Neural cell (in vitro differentiated cells): ENCODE results near the gene LDB2.

Source experiments
- CTCF ChIP-seq: fragments of 450-650 bp; IDR thresholded peaks from 2 replicates; pipeline ENCODE4 v1.5.1; 2014; ENCODE audit warnings: antibody characterized with exemption, mild to moderate bottlenecking, moderate library complexity; ENCODE audit not compliant: poor library complexity, severe bottlenecking
- EP300 ChIP-seq: fragments of 450-650 bp; conservative IDR thresholded peaks from 2 replicates; pipeline ENCODE4 v1.6.1; 2014; ENCODE audit warnings: antibody characterized with exemption, mild to moderate bottlenecking, moderate library complexity; ENCODE audit not compliant: poor library complexity, severe bottlenecking
- MXI1 ChIP-seq: fragments of 450-650 bp; conservative IDR thresholded peaks from 2 replicates; pipeline ENCODE4 v1.6.1; 2014; ENCODE audit warnings: antibody characterized with exemption, mild to moderate bottlenecking; ENCODE audit not compliant: poor library complexity, severe bottlenecking
- POLR2AphosphoS5 ChIP-seq: IDR thresholded peaks from 2 replicates; pipeline ENCODE4 v1.6.1; 2012
- REST ChIP-seq: IDR thresholded peaks from 2 replicates; pipeline ENCODE4 v1.6.1; 2012; ENCODE audit warnings: borderline replicate concordance
- SMC3 ChIP-seq: fragments of 450-650 bp; conservative IDR thresholded peaks from 2 replicates; pipeline ENCODE4 v1.6.1; 2014; ENCODE audit warnings: antibody characterized with exemption, mild to moderate bottlenecking, moderate library complexity; ENCODE audit not compliant: poor library complexity

- TF ChIP-seq CTCF (no peak), SMC3 (no peak), POLR2AphosphoS5 (no peak), REST (no peak), MXI1 (no peak), EP300 (no peak)
These were observed 17.6 kb upstream of the LDB2 start for GRCh38 chr4:16916031-16916430.
